GM19395 (cell line): ENCODE results near the gene ACAT2.
"Not testable (repeated sequence)": the region's sequence is repeated elsewhere in the genome, so short reads cannot be mapped to it uniquely, and the experiment has no call there.

ENCODE experiments used
- ATAC-seq: cut with Tn5 transposase; IDR thresholded peaks from one replicate; pipeline ENCODE4 v1.9.1; 2021; ENCODE audit warnings: mild to moderate bottlenecking, moderate library complexity; ENCODE audit not compliant: unreplicated experiment

The ACAT2 gene

DNA sequence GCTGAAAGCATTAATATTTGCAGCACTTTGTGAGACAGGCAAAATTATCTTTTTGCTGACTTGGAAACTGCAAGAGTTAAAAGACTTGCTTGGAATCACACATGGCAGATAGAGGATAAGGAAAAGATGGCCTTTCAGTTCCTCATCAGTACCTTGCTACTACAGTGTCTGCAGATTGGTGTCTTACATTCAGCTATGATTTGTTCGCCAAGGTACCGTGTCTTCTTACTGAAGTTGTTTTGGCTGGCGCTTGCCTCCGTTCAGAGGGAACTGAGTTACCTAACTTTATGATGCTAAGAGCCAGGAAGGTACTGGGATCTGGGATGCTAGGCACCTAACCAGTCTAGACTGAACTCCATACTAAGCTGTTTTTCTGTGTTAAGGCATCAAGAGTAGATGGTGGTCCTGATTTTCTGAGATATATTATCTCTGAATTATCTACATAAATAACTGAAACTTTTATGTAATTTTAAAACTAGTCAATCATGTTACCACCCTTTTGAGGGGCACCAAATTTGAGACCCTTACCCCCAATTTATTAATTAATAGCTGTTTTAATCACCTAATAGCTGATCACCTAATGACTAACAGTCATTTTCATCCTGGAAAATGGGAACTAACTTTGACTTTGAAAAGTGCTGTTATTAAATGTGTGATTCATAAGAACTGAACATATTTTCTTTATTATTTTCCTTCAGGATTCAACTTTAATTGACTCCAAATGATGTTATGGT is 32.1 kb upstream of the ACAT2 start:
- ATAC-seq: peak; percentile 26

DNA sequence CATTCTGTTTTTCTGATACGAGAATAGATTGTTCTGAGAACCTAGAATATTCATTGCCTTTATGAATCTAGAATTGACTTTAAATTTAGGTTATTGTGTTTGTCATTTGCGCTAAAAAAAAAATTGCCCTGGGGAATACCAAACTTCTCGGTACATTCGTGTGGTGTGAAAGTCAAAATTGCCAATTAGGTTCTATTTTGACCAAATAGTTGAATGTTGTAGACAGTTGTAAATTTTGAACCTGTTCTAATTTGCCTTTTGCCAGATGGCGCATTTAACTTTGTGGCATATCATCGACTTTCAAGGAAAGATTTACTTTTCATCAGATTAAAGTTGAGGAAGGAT is 31.5 kb upstream of the ACAT2 start:
- ATAC-seq: no peak

DNA sequence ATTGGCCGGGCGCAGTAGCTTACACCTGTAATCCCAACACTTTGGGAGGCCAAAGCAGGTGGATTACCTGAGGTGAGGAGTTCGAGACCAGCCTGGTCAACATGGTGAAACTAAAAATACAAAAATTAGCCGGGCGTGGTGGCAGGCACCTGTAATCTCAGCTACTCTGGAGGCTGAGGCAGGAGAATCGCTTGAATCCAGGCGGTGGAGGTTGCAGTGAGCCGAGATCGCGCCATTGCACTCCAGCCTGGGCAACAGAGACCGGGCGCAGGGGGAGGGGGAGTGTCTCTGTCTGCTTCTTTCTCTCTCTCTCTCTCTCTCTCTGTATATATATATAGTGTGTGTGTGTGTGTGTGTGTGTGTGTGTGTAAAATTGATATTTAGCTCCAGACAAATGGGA is 29.3 kb upstream of the ACAT2 start:
- not testable (repeated sequence) for ATAC-seq

DNA sequence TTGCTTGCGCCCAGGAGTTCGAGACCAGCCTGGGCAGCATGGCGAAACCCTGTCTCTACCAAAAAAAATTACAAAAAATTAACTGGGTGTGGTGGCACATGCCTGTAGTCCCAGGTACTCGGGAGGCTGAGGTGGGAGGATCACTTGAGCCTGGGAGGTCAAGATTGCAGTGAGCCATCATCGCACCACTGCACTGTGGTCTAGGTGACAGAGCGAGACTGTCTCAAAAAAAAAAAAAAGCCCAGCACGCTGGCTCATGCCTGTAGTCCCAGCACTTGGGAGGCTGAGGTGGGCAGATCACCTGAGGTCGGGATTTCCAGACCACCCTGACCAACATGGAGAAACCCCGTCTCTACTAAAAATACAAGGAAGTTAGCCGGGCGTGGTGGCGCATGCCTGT is 28.4 kb upstream of the ACAT2 start:
- ATAC-seq: not testable (repeated sequence)

- ATAC-seq: no peak
Measured at GRCh38 chr6:159736908-159737307, 24.9 kb upstream of the ACAT2 start.

GRCh38 chr6:159739341-159739740 is 22.5 kb upstream of the ACAT2 start:
- ATAC-seq: no peak

DNA sequence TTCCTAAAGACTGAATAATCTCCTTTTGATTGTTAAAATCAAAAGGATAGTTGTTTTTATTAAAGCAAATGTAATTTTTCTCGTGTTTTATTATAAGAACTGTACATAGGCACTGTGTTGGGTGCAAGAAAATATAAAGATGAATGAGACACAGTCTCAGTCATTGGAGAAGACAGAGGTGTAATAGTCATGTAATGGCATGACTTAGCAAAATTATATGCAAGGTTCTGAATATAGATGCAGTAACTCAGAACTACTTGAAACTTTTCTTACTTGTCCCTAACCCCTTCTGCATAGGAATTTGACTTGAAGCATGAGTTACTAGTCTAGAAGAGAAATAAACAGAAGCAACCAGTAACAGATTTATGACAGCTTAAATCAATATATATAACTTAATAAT is 19.7 kb upstream of the ACAT2 start:
- no peak for ATAC-seq

DNA sequence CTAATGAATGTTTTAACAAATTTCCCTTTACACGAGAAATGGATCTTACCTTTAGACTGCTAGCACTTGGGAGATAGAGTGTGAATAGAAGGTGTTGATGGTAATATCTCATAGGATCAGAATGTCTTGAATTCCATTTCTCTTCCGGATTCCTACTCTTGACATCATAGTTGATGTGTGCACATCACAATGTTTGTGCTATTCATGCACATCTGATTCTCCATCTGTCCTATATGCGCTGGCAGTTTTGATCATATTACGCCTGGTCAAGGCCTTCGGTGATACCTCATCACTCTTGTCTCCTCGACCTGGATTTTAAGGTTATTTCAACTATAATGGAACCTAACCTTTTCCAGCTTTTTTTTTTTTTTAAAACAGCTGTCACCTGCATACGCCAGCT is 16.8 kb upstream of the ACAT2 start:
- ATAC-seq: no peak

- no peak for ATAC-seq
Measured at GRCh38 chr6:159746759-159747158, 15.1 kb upstream of the ACAT2 start.

GRCh38 chr6:159748127-159748526 is 13.7 kb upstream of the ACAT2 start:
- not testable (repeated sequence) for ATAC-seq

DNA sequence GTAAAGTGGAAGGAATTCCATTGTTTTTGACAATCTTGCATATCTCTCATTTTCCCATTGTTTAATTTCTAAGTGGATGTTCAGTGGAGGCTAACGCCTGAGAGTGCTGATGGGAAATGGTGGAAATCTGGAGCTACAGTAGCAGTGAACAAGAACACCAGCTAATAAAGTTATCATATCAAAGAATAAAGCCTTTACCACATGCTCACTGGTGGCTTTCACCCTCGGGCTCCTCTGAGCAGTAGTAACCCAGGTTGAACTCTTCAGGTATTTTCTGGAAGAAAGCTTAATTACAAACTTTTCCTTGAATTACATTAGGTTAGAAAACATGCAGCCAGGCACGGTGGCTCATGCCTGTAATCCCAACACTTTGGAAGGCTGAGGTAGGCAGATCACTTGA is 10.4 kb upstream of the ACAT2 start:
- no peak for ATAC-seq

DNA sequence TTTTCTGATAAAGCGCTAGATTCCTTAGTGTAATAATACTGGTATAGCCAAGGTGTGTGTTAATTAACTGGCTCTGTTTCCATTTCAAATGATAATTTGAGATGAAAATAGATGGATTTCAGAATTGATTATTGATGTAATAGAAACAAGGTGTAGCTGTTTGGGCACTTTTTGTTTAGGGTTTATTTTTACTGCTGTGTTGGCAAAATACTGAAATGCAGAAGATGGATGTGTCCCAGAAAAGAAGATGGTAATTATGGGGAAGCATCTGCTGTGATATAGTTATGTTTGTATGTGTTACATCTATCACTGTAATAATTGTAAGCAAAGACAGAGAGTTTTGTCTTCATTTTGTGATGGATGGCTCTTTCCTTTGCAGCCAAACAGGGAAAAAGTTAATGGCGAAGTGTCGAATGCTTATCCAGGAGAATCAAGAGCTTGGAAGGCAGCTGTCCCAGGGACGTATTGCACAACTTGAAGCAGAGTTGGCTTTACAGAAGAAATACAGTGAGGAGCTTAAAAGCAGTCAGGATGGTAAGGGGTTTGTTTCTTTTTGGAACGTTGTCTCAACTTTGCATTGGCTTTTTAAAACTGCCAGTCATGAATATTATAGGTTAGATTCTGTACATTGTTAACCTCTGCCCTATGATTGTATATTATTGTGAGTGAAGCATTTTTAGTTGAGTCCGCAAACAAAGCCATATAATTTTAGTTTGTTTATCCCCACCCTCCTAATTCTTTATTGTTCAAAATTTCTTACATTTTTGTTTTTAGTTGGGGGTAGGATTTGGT is 8.6 kb upstream of the ACAT2 start:
- no peak for ATAC-seq

DNA sequence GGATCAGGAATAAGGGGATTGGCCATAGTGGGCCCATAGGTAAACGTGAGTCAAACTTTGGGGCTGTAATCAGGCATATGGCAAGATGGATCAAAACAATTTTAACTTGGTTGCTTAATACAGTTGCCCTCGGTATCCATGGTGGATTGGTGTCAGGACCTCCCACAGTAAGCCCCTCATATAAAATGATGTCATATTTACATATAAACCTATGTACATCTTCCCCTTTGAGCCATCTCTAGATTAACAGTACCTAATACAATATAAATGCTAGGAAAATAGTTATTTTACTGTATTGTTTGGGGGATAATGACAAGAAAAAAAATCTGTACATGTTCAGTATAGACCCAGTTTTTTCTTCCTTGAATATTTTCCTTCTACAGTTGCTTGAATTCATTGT is 7.4 kb upstream of the ACAT2 start:
- ATAC-seq: no peak

- no peak for ATAC-seq
Measured at GRCh38 chr6:159754959-159755914, 6.6 kb upstream of the ACAT2 start.

GRCh38 chr6:159756508-159756907 is 5.3 kb upstream of the ACAT2 start:
- no peak for ATAC-seq

DNA sequence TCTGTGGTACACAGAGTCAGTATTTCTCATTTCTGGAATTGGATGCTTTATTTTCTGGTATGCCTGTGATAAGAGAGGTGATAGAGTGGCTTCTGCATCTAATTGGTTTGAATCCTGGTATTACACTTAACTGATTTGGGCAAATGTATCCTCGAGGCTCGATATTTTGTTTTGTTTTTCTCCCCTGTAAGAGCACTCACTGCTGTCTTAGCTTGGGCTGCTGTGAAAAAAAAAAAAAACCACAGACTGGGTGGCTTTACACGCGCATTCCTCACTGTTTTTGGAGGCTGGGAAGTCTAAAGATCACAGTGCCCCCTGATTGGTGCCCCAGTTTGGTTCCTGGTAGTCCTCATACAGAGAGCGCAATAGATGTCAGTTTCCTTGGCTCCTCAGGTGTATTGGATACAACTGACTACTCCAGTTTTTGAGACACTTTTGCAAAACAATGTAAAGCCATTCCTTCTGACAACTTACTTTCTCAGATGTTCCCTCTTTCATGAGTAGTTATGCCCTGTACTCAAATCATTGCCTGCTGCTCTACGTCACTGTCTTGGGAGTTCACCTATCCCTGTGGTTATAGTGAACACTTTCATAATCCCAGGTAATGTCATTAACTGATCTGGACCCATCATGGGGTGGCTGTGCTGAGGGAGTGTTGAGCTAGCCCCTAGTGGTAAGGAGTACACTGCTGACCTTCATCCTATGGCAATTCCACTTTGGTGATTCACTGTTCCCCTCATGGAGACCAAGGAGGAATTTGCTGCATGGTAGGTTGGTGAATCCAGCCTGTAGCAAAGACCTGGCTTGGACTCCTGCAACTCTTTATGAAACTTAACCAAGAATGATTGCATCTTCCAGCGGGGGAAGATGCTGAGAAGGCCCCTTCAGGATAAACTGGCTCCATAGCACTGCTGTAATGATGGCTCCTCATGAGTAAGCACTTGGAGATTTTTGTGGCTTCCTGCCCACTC is 3.5 kb upstream of the ACAT2 start:
- ATAC-seq: no peak

GRCh38 chr6:159759645-159760044 is 2.2 kb upstream of the ACAT2 start:
- no peak for ATAC-seq

DNA sequence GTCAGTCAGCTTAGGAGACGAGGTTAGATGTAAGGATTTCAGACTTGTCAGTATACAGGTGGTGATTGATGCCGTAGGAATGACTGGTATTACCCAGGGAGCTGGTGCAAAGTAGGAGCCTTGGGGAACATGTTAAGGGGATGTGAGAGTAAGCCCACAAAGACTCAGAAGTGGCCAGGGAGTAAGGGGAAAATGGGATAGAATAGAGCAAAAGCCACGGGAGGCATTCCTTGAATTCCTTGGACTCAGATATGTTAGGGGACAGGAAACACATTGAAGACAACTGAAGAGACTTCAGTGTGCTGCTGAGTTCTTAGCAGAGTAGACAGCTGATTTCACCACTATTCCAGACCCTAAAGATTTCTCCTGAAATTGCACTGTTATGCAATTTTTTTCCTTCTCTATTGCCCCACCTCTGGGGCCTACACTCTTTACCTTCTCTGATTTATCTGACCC is 1.2 kb upstream of the ACAT2 start:
- no peak for ATAC-seq

DNA sequence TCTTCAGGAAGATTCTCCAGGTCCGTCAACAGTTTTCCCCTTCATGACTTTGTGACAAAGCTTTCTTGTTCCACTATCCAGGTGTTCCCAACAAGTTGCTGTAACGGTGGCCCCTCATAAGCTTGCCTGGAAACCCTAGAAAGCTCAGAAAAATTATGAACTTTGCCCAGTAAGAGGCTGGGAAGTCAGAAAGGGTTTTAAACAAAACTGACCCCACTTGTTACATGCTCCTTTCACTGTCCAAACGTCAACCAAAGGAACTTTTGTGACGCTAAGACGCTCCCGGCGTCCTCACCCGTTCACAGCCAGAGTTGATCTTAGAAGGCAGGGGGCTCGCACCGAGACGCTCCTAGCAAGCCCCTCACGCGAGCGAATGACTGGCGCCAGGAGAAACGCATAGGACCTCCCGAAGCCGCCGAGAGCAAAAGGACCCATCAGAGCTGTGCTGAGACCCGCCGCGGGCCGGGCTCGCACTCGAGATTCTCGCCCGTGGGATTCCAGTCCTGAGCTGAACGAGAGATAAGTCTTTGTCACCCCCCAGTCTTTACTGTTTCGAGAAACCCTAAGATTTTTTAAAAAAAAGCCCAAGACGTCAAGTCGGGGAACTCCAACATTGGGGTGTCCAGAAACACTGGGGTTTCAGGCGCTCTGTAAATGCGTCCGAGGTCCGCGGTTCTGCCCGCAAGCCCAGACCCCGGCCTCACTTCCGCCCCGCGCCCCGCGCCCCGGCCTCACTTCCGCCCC is 544 bp upstream of the ACAT2 start:
- peak; percentile 1 for ATAC-seq
